Erythroblast (primary cell): Measurements from ENCODE around the gene DDX4.

ENCODE experiments used
- GATA1 ChIP-seq: IDR thresholded peaks from 2 replicates; pipeline ENCODE4 v1.6.1; 2011; ENCODE audit warnings: low read depth, mild to moderate bottlenecking, control low read depth, low read length, moderate library complexity
- POLR2A ChIP-seq: IDR thresholded peaks from 2 replicates; pipeline ENCODE4 v1.6.1; 2011; ENCODE audit warnings: mild to moderate bottlenecking, low read length

DNA sequence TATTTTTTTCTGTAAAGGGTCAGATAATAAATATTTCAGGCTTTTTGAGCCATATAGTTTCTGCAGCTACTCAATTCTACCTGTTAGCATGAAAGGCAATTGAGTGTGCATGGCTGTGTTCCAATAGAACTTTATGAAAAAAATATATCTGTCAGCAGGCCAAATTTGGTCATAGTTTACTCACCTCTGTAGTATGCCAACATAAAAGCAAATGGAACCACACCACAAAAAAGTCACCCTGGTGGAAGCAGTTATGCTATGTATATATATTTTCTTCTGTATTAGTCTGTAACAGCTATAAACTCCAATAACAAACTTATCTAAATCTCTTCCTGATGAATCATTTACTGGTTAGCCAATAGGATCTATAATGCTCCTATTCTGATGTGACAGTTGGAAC, 29.1 kb upstream of the DDX4 start:
- no peak for TF ChIP-seq POLR2A
- no peak for TF ChIP-seq GATA1
